SK-N-SH treated with all-trans-retinoic acid at 6 μM for 48 hours (cell line): Measurements from ENCODE around the gene PTPMT1.

Source experiments
- CREB5 ChIP-seq: fragments of 250-450 bp; sonication (Bioruptor Pico); IDR thresholded peaks from 2 replicates; pipeline ENCODE4 v1.5.1; 2020; ENCODE audit warnings: low read depth, mild to moderate bottlenecking, moderate library complexity
- PATZ1 ChIP-seq: fragments of 250-450 bp; sonication (Bioruptor Pico); IDR thresholded peaks from 2 replicates; pipeline ENCODE4 v1.8.0; 2020; ENCODE audit warnings: mild to moderate bottlenecking, moderate library complexity, borderline replicate concordance

DNA sequence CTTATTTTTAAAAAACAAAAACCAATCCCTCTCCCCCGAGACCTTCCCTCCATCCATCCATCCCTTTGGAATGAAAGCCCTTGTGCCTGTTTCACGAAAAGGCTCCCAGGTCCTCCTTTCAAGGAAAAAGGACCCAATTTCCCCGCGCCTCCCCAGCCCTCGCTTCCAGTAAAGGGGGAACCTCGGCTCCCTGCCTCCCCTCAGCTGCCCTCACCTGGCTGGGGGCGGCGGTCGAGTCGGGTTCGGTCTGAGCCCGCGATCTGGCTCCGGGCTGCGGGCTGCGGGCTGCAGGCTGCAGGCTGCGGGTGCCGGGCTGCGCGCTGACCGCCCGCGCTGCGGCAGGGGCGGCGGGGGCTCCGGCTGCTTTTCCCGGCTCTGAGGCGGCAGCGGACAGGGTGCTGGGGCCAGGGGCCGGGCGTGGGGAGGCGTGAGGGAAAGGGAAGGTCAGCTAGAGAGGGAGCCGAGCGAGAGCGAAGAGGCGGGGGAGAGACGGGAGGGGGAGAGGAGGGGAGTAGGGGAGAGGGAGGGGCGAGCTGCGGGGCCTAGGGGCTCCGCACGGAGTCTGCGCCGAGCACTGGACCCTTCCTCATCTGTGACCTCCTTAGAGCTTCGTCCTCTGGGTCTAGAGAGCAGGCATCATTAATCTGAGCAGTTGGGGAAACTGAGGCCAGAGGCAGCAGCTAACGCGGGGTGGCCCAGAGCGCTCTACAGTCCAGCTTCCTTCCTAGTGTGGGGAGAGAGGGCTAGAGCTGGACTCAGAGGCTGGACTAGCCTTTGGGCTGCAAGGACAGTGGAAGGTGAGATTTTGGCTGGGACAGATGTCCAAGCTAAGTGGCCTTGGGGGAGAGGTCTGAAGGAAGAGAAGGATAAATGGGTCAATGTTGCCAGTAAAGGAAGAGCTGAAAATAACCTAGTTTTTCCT is 28.8 kb downstream of the PTPMT1 start, which contains the start of gene C1QTNF4:
- no peak for TF ChIP-seq PATZ1 (CRISPR knock-in tag)
- no peak for TF ChIP-seq CREB5
